IMR-90 (cell line): ENCODE data around the gene DPRX.

Source experiments
- BHLHE40 ChIP-seq: fragments of 150-350 bp; IDR thresholded peaks from 2 replicates; pipeline ENCODE4 v1.6.1; 2016; ENCODE audit warnings: mild to moderate bottlenecking, low read depth, low read length
- CEBPB ChIP-seq: IDR thresholded peaks from 2 replicates; pipeline ENCODE4 v1.6.1; 2012; ENCODE audit warnings: low read depth, low read length, improper control_type of control experiment
- CTCF ChIP-seq: conservative IDR thresholded peaks from 2 replicates; pipeline ENCODE4 v1.5.1; 2012; ENCODE audit warnings: mild to moderate bottlenecking, low read depth, low read length, improper control_type of control experiment
- ELK1 ChIP-seq: fragments of 150-350 bp; IDR thresholded peaks from 2 replicates; pipeline ENCODE4 v1.6.1; 2016; ENCODE audit warnings: low read depth, mild to moderate bottlenecking, low read length, moderate library complexity, borderline replicate concordance
- FOS ChIP-seq: fragments of 150-350 bp; IDR thresholded peaks from 2 replicates; pipeline ENCODE4 v1.6.1; 2016; ENCODE audit warnings: low read depth, low read length
- MAZ ChIP-seq: IDR thresholded peaks from 2 replicates; pipeline ENCODE4 v1.6.1; 2012; ENCODE audit warnings: low read depth, mild to moderate bottlenecking, low read length, improper control_type of control experiment, moderate library complexity, borderline replicate concordance
- POLR2A ChIP-seq: IDR thresholded peaks from 2 replicates; pipeline ENCODE4 v1.6.1; 2012; ENCODE audit warnings: mild to moderate bottlenecking, low read depth, low read length
- RAD21 ChIP-seq: IDR thresholded peaks from 2 replicates; pipeline ENCODE4 v1.6.1; 2012; ENCODE audit warnings: low read length, improper control_type of control experiment
- RFX5 ChIP-seq: IDR thresholded peaks from 2 replicates; pipeline ENCODE4 v1.8.0; 2012; ENCODE audit warnings: low read depth, mild to moderate bottlenecking, low read length, moderate library complexity
- USF2 ChIP-seq: fragments of 150-350 bp; IDR thresholded peaks from 2 replicates; pipeline ENCODE4 v1.6.1; 2017; ENCODE audit warnings: mild to moderate bottlenecking, antibody characterized with exemption, low read length, low read depth

- TF ChIP-seq CTCF (no peak), POLR2A (no peak), RAD21 (no peak), RFX5 (no peak), CEBPB (no peak), USF2 (no peak), MAZ (no peak), FOS (no peak), ELK1 (no peak), BHLHE40 (no peak)
These were observed 7.7 kb downstream of the DPRX start for GRCh38 chr19:53639471-53639870.
